GM12873 (cell line): ENCODE measurements around the gene FCHO1.

Experiments used
- CTCF ChIP-seq: IDR thresholded peaks from 2 replicates; pipeline ENCODE4 v1.5.1; 2012; ENCODE audit warnings: low read depth, mild to moderate bottlenecking, moderate library complexity, low read length, control low read depth; ENCODE audit not compliant: insufficient read depth; ENCODE audit errors: missing control alignments

FCHO1 gene

GRCh38 chr19:17737690-17738153, 13.6 kb upstream of the FCHO1 start:
- no peak for TF ChIP-seq CTCF

- no peak for TF ChIP-seq CTCF
Observed at GRCh38 chr19:17739121-17739875, 12.0 kb upstream of the FCHO1 start.

GRCh38 chr19:17741456-17741855, 9.8 kb upstream of the FCHO1 start:
- TF ChIP-seq CTCF = no peak

- no peak for TF ChIP-seq CTCF
Observed at GRCh38 chr19:17743874-17744580, 7.2 kb upstream of the FCHO1 start.

GRCh38 chr19:17747205-17748098, 3.8 kb upstream of the FCHO1 start:
- no peak for TF ChIP-seq CTCF

- no peak for TF ChIP-seq CTCF
Observed at GRCh38 chr19:17748884-17749638, 2.2 kb upstream of the FCHO1 start.

GRCh38 chr19:17749912-17750317, 1.4 kb upstream of the FCHO1 start:
- no peak for TF ChIP-seq CTCF
